BE2C (cell line): ENCODE results near the gene MAPKAPK2.

ENCODE experiments used
- DNase-seq: peaks from one replicate; pipeline ENCODE4 v3.0.0-alpha.2; 2020
- H3K27me3 ChIP-seq: fragments of 250-450 bp; sonication (Bioruptor Pico); 2 replicates; pipeline ENCODE4 v1.5.1; 2020; ENCODE audit warnings: mild to moderate bottlenecking
- H3K36me3 ChIP-seq: fragments of 250-450 bp; sonication (Bioruptor Pico); 2 replicates; pipeline ENCODE4 v1.5.1; 2020; ENCODE audit warnings: mild to moderate bottlenecking
- H3K4me1 ChIP-seq: fragments of 250-450 bp; sonication (Bioruptor Pico); 2 replicates; pipeline ENCODE4 v1.5.1; 2020
- H3K4me3 ChIP-seq: 2 replicates; pipeline ENCODE4 v1.5.1; 2011; ENCODE audit warnings: low read depth, low read length
- H3K9me3 ChIP-seq: fragments of 250-450 bp; sonication (Bioruptor Pico); 2 replicates; pipeline ENCODE4 v1.5.1; 2020
- CTCF ChIP-seq: IDR thresholded peaks from 2 replicates; pipeline ENCODE4 v1.5.1; 2012; ENCODE audit warnings: mild to moderate bottlenecking, low read depth, low read length

Gene MAPKAPK2

GRCh38 chr1:206666954-206667665 lies 17.6 kb upstream of the MAPKAPK2 start:
- no peak overlapping the region for H3K4me3 ChIP-seq
- H3K27me3 ChIP-seq = 0 out of 2 replicates have a peak, but pooled peaks cover 3% of the 10 kb centered on the region
- no peaks in the 10 kb centered on the region for H3K9me3 ChIP-seq
- H3K36me3 ChIP-seq = no peaks in the 10 kb centered on the region
- TF ChIP-seq CTCF = no peak
- no peak for DNase-seq
- peaks cover under 1% of the 10 kb centered on the region; the same call in 1 of the 2 replicates for H3K4me1 ChIP-seq

GRCh38 chr1:206668351-206668750 lies 16.4 kb upstream of the MAPKAPK2 start:
- Histone ChIP-seq H3K4me3 (no peak overlapping the region), H3K27me3 (no peaks in the 10 kb centered on the region; the same call in 1 of the 2 replicates), H3K4me1 (peaks cover 3% of the 10 kb centered on the region), H3K36me3 (no peaks in the 10 kb centered on the region), H3K9me3 (no peaks in the 10 kb centered on the region)
- TF ChIP-seq CTCF = no peak
- no peak for DNase-seq

- no peak for TF ChIP-seq CTCF
- H3K4me1 ChIP-seq = peaks cover 3% of the 10 kb centered on the region
- no peak for DNase-seq
- no peak overlapping the region for H3K4me3 ChIP-seq
- H3K9me3 ChIP-seq = no peaks in the 10 kb centered on the region
- H3K27me3 ChIP-seq = no peaks in the 10 kb centered on the region; the same call in 1 of the 2 replicates
- no peaks in the 10 kb centered on the region for H3K36me3 ChIP-seq
These were observed 15.8 kb upstream of the MAPKAPK2 start for GRCh38 chr1:206668874-206669410.

- no peak overlapping the region for H3K4me3 ChIP-seq
- peaks cover 3% of the 10 kb centered on the region for H3K4me1 ChIP-seq
- H3K27me3 ChIP-seq = no peaks in the 10 kb centered on the region; the same call in 1 of the 2 replicates
- no peak for TF ChIP-seq CTCF
- no peaks in the 10 kb centered on the region for H3K36me3 ChIP-seq
- H3K9me3 ChIP-seq = no peaks in the 10 kb centered on the region
- no peak for DNase-seq
These were observed 12.6 kb upstream of the MAPKAPK2 start for GRCh38 chr1:206672011-206672688.

GRCh38 chr1:206672844-206673758 lies 11.6 kb upstream of the MAPKAPK2 start:
- Histone ChIP-seq H3K36me3 (no peaks in the 10 kb centered on the region), H3K27me3 (no peaks in the 10 kb centered on the region; the same call in 1 of the 2 replicates), H3K4me3 (no peak overlapping the region), H3K9me3 (no peaks in the 10 kb centered on the region), H3K4me1 (peaks cover 3% of the 10 kb centered on the region)
- no peak for DNase-seq
- no peak for TF ChIP-seq CTCF
